T-cell (primary cell): ENCODE measurements around the gene ANKFN1. TPM values are rescaled to one million over a fixed set of nuclear protein-coding genes. Genes with fewer than 3 reads are reported as not detected.

Source experiments
- ATAC-seq, 4 experiments: fragments of 200-7000 bp in 3 of 4; fragments of 150-1000 bp in 1 of 4; cut with Tn5 transposase; replicated peaks in 1 of 4; 1 replicate in 3 of 4; 2 replicates in 1 of 4; pipeline ENCODE4 v1.10.0; 2021; ENCODE audit warnings: moderate library complexity in 3 of 4, mild to moderate bottlenecking in 2 of 4, moderate number of reproducible peaks in 1 of 4
- CTCF ChIA-PET, 2 donors: fragments of 300-600 bp; sonication (Branson Sonifier 250); formaldehyde crosslinking; loops; one replicate each; lab custom pipeline; 2022; ENCODE audit warnings: antibody characterized with exemption in 2 of 2; lab: Charles Lee
- POLR2A ChIA-PET, 2 donors: fragments of 300-600 bp; sonication (Branson Sonifier 250); formaldehyde crosslinking; loops; one replicate each; lab custom pipeline; 2022; ENCODE audit warnings: antibody characterized with exemption in 2 of 2; lab: Charles Lee
- DNase-seq, 35 experiments: peaks; one replicate each; pipeline versions ENCODE4 v3.0.0 to v3.0.0-alpha.2; 2013 to 2023
- H3K27ac ChIP-seq: one replicate; pipeline ENCODE4 v1.5.1; 2013; ENCODE audit warnings: low read length
- H3K27me3 ChIP-seq, 2 experiments: replicated peaks in 1 of 2; 1 replicate in 1 of 2; 2 replicates in 1 of 2; pipeline versions ENCODE4 v1.6.1 to v1.7.0; 2013; ENCODE audit warnings: low read length in 1 of 2, mixed read lengths in 1 of 2; ENCODE audit not compliant: control insufficient read depth in 2 of 2, insufficient read depth in 2 of 2; ENCODE audit errors: extremely low read depth in 1 of 2
- H3K36me3 ChIP-seq, 2 donors: 1 replicate in 1 of 2; 2 replicates in 1 of 2; pipeline versions ENCODE4 v1.6.1 to v1.7.0; 2013; ENCODE audit warnings: low read length in 1 of 2; ENCODE audit not compliant: control insufficient read depth in 2 of 2, insufficient read depth in 1 of 2; ENCODE audit errors: extremely low read depth in 1 of 2
- H3K4me1 ChIP-seq, 2 experiments: 1 replicate in 1 of 2; 2 replicates in 1 of 2; pipeline versions ENCODE4 v1.6.1 to v1.7.0; 2013; ENCODE audit warnings: low read length in 2 of 2, mixed read lengths in 1 of 2; ENCODE audit not compliant: insufficient read depth in 2 of 2, control insufficient read depth in 1 of 2; ENCODE audit errors: extremely low read depth in 1 of 2
- H3K4me3 ChIP-seq, 2 donors: 1 replicate in 1 of 2; 2 replicates in 1 of 2; pipeline versions ENCODE4 v1.5.1 to v1.7.0; 2013; ENCODE audit warnings: mild to moderate bottlenecking in 2 of 2, low read length in 1 of 2, moderate library complexity in 1 of 2; ENCODE audit not compliant: control insufficient read depth in 1 of 2; ENCODE audit errors: extremely low read depth in 1 of 2
- H3K9me3 ChIP-seq: 2 replicates; pipeline ENCODE4 v1.7.0; 2013
- H3K27ac Mint-ChIP-seq, 2 donors: one replicate each; pipeline ENCODE4 v1.8.0; 2020 to 2021; ENCODE audit warnings: mild to moderate bottlenecking in 2 of 2, mixed read lengths in 2 of 2
- H3K27me3 Mint-ChIP-seq, 2 donors: one replicate each; pipeline ENCODE4 v1.8.0; 2021 to 2022; ENCODE audit warnings: mixed read lengths in 2 of 2
- H3K36me3 Mint-ChIP-seq: one replicate; pipeline ENCODE4 v1.8.0; 2021; ENCODE audit warnings: mixed read lengths
- H3K4me1 Mint-ChIP-seq, 3 donors: one replicate each; pipeline ENCODE4 v1.8.0; 2020 to 2022; ENCODE audit warnings: mixed read lengths in 3 of 3, mild to moderate bottlenecking in 1 of 3
- H3K4me3 Mint-ChIP-seq, 3 donors: one replicate each; pipeline ENCODE4 v1.8.0; 2020 to 2022; ENCODE audit warnings: mild to moderate bottlenecking in 3 of 3, mixed read lengths in 3 of 3, moderate library complexity in 3 of 3
- H3K9me3 Mint-ChIP-seq, 3 donors: one replicate each; pipeline ENCODE4 v1.8.0; 2020 to 2022; ENCODE audit warnings: mixed read lengths in 3 of 3
- WGBS: methylation state at CpG from one replicate; pipeline ENCODE4 v1.1.5; 2013; ENCODE audit warnings: missing lambda C conversion rate; ENCODE audit not compliant: insufficient coverage; 5-methylcytosine and 5-hydroxymethylcytosine counted together
- total RNA-seq, 35 experiments: library from RNA in 6 of 35; stranded (reverse) in 6 of 35; fragments of 120-200 nt in 1 of 35; gene quantifications; one replicate each; pipeline versions ENCODE4 v1.2.1 to v1.2.4 and lab custom pipeline; 2013 to 2026

The ANKFN1 gene
- total RNA-seq, 5 donors from 2014 or later (not counting 1 experiment from before 2014, with no cell fraction given) = not detected

GRCh38 chr17:56169621-56170020, 16.3 kb downstream of the ANKFN1 start:
- no peak for ATAC-seq
- no peaks in the 10 kb centered on the region for H3K4me1 Mint-ChIP-seq

DNA sequence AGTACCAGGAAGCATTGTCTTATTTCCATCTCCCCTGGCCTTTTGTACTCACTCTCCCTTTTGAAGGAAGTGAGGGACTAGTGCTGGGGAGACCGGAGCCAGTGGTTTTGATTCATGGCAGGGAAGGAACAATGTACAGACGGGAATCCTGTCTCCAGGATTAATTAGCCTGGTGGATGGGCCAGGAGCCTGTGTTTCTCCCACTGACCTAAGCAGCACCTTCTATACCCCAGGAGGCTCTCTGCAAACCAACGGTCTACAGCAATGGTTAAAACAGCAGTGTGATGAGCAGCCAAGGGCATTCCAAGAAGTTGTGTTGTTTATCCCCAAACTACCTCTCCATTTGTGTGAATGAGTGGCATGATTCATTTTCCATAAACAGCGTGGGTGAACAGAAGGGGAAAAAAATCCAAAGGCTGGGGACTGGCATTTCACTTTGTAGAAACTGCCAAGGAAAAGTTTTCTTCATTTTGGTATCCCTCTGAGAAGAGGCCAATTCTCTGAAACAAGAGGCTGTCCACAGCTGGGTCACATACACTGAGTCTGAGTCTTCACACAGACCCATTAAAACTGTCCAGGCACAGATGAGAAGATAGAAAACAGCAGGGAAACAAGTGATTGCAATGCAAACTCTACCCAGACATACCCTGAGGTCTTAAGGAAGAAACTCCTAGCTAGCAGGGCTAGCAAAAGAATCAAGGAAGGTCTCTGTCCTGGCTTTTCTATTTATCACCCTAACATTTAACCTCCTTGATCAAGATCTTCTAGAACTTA, 18.1 kb downstream of the ANKFN1 start:
- H3K27me3 ChIP-seq = peaks cover 0 to 7% of the 10 kb centered on the region in 2 experiments
- Mint-ChIP-seq H3K36me3 (no peaks in the 10 kb centered on the region), H3K27ac (no peak overlapping the region), H3K4me1 (no peaks in the 10 kb centered on the region), H3K9me3 (no peaks in the 10 kb centered on the region), H3K27me3 (peaks cover 2 to 10% of the 10 kb centered on the region in 2 donors), H3K4me3 (no peak overlapping the region)
- ATAC-seq (no peak), DNase-seq (no peak)
- H3K4me1 ChIP-seq = no peaks in the 10 kb centered on the region
- 86% methylated on average over 2 of the region's 4 CpGs for WGBS
- ChIA-PET POLR2A (no interaction called here), CTCF (no interaction called here)
- H3K36me3 ChIP-seq = no peaks in the 10 kb centered on the region
- H3K27ac ChIP-seq = no peak overlapping the region
- H3K4me3 ChIP-seq = no peak overlapping the region
- no peaks in the 10 kb centered on the region for H3K9me3 ChIP-seq

More at GRCh38 chr17:56169621-56170020, 16.3 kb downstream of the ANKFN1 start:
- no peak for DNase-seq
- no peak overlapping the region for H3K27ac Mint-ChIP-seq
- no peaks in the 10 kb centered on the region for H3K9me3 Mint-ChIP-seq
- peaks cover 0 to 6% of the 10 kb centered on the region in 2 donors for H3K27me3 Mint-ChIP-seq
- H3K4me3 Mint-ChIP-seq = no peak overlapping the region
- Histone ChIP-seq H3K4me1 (no peaks in the 10 kb centered on the region), H3K27ac (no peak overlapping the region), H3K27me3 (peaks cover 0 to 4% of the 10 kb centered on the region in 2 experiments), H3K4me3 (no peak overlapping the region), H3K36me3 (no peaks in the 10 kb centered on the region), H3K9me3 (no peaks in the 10 kb centered on the region)
- no peaks in the 10 kb centered on the region for H3K36me3 Mint-ChIP-seq
- POLR2A ChIA-PET = no interaction called here
- WGBS = 92% methylated on average over 2 of the region's 3 CpGs
- CTCF ChIA-PET = no interaction called here

DNA sequence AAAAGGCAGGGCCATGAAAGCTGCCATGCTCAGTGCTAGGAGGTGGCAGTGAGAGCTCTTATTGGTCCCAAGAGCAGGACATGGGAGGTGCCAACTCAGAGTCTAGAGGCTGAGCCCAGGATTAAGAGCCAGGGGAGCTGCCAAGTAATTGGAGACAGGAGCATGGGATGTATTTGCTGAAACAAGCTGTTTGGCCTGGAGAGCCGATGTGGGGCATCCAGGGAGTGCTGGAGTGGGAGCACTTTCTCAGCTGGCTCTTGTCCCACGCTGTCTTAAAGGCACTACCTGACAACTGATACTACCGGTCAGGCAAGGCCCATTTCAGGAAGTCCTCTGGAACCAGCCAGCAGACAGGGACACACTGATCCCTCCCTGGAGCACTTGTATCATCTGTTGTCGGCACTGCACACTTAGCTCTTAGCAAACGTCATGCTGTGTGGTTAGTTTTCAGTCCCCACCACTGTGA, 19.3 kb downstream of the ANKFN1 start:
- no peaks in the 10 kb centered on the region for H3K9me3 Mint-ChIP-seq
- peaks cover 2 to 10% of the 10 kb centered on the region in 2 donors for H3K27me3 Mint-ChIP-seq
- 74% methylated on average over 3 of the region's 5 CpGs for WGBS

DNA sequence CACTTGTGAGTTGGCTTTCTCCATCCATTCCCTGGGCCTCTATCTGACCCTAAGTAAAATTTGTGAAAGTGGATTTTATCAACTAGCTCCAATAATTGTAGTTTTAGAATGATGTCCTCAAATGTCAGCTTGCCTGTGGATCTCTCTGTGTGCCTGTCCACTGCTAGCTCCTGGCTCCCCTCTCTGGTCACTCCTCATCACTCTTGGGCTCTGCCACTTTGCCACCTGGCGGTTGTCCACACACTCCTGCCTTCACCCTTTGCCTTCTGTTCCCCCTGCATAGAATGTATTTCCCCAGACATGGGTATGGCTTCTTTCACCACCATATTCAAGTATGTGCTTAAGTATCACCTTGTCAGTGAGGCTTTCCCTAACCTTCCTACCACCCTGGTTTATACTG, 19.8 kb downstream of the ANKFN1 start:
- DNase-seq = no peak
- H3K27ac ChIP-seq = no peak overlapping the region
- Mint-ChIP-seq H3K4me1 (no peaks in the 10 kb centered on the region), H3K36me3 (no peaks in the 10 kb centered on the region), H3K4me3 (no peak overlapping the region), H3K27ac (no peak overlapping the region), H3K27me3 (peaks cover 2 to 10% of the 10 kb centered on the region in 2 donors), H3K9me3 (no peaks in the 10 kb centered on the region)
- no peak overlapping the region for H3K4me3 ChIP-seq
- no peaks in the 10 kb centered on the region for H3K9me3 ChIP-seq
- CTCF ChIA-PET = no interaction called here
- POLR2A ChIA-PET = no interaction called here
- no peaks in the 10 kb centered on the region for H3K36me3 ChIP-seq
- no peak for ATAC-seq
- no peaks in the 10 kb centered on the region for H3K4me1 ChIP-seq
- H3K27me3 ChIP-seq = peaks cover 0 to 10% of the 10 kb centered on the region in 2 experiments
- 64% methylated on average over 1 of the region's 1 CpG for WGBS

More for the DNA sequence above, 19.3 kb downstream of the ANKFN1 start:
- no peak for DNase-seq
- Mint-ChIP-seq H3K27ac (no peak overlapping the region), H3K4me3 (no peak overlapping the region), H3K4me1 (no peaks in the 10 kb centered on the region), H3K36me3 (no peaks in the 10 kb centered on the region)
- peaks cover 0 to 10% of the 10 kb centered on the region in 2 experiments for H3K27me3 ChIP-seq
- ChIA-PET POLR2A (no interaction called here), CTCF (no interaction called here)
- ATAC-seq = no peak
- no peaks in the 10 kb centered on the region for H3K4me1 ChIP-seq
- H3K27ac ChIP-seq = no peak overlapping the region
- H3K4me3 ChIP-seq = no peak overlapping the region
- no peaks in the 10 kb centered on the region for H3K36me3 ChIP-seq
- H3K9me3 ChIP-seq = no peaks in the 10 kb centered on the region

DNA sequence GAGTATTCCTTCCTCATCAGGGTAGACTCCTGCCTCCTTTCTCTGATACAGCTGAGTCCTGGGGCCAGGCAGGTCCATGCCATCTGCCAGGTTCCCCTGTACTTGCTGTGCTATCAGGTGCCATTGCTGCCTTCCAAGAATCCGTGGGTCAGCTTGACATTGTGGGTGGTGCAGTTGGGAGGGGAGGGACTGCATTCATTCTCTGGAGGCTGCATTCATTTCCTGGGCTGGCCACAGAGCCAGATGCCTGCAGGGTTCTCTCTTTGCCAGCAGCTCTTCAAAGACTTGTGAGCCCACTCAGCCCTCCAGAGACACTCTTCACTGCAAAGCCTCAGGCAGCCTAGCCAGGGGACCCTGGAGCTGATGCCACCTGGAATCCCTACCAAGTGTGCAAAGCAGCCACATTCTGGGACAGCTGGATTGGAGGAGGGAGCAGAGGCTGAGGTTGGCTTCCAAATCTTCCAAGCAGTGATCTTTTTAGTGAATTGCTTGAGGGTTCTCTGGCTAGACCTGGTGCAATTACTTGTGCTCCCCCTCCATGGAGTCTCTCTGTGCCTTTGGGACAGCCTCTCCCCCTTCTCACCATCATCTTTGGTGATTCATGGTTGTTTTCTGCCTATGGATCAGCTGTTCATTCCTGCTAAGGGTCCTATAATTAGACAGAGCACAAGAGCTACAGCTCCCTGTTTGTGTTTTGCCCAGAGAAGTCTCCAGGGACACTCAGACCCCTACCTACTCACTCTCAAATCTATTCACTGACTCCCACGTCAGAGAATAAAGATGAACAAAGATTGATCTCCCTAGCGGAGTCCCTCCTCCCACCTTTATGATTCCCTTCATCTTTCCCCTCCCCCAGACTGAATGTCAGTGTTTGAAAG, 20.9 kb downstream of the ANKFN1 start:
- Mint-ChIP-seq H3K27ac (no peak overlapping the region), H3K4me3 (no peak overlapping the region), H3K27me3 (peaks cover 2 to 10% of the 10 kb centered on the region in 2 donors), H3K36me3 (no peaks in the 10 kb centered on the region), H3K4me1 (no peaks in the 10 kb centered on the region), H3K9me3 (no peaks in the 10 kb centered on the region)
- no peaks in the 10 kb centered on the region for H3K4me1 ChIP-seq
- H3K36me3 ChIP-seq = no peaks in the 10 kb centered on the region
- no peak for ATAC-seq
- peaks cover 0 to 10% of the 10 kb centered on the region in 2 experiments for H3K27me3 ChIP-seq
- ChIA-PET POLR2A (interaction anchor here in 1 of 2 donors (0.6 kb wide), 1 partner anchor 1029 kb away, joined by 3 read pairs; no protein-coding TSS in a partner anchor), CTCF (no interaction called here)
- DNase-seq = no peak
- no peak overlapping the region for H3K27ac ChIP-seq
- no peaks in the 10 kb centered on the region for H3K9me3 ChIP-seq
- H3K4me3 ChIP-seq = no peak overlapping the region
- WGBS = no CpG with 5 or more reads among the region's 3 CpGs

- Histone ChIP-seq H3K36me3 (no peaks in the 10 kb centered on the region), H3K4me3 (no peak overlapping the region), H3K4me1 (no peaks in the 10 kb centered on the region), H3K9me3 (no peaks in the 10 kb centered on the region), H3K27ac (no peak overlapping the region), H3K27me3 (peaks cover 0 to 10% of the 10 kb centered on the region in 2 experiments)
- ChIA-PET POLR2A (no interaction called here), CTCF (no interaction called here)
- DNase-seq = no peak
- Mint-ChIP-seq H3K27ac (no peak overlapping the region), H3K4me3 (no peak overlapping the region), H3K36me3 (no peaks in the 10 kb centered on the region), H3K27me3 (peaks cover 2 to 5% of the 10 kb centered on the region in 2 donors), H3K9me3 (no peaks in the 10 kb centered on the region), H3K4me1 (no peaks in the 10 kb centered on the region)
- ATAC-seq = no peak
- 89% methylated on average over 1 of the region's 2 CpGs for WGBS
Measured at GRCh38 chr17:56175299-56175955, 22.2 kb downstream of the ANKFN1 start.
